GM19351 (cell line): ENCODE measurements around the gene TMEM132C.

Experiments
- ATAC-seq: cut with Tn5 transposase; IDR thresholded peaks from one replicate; pipeline ENCODE4 v1.9.1; 2021; ENCODE audit warnings: mild to moderate bottlenecking, moderate library complexity; ENCODE audit not compliant: unreplicated experiment

The TMEM132C gene

DNA sequence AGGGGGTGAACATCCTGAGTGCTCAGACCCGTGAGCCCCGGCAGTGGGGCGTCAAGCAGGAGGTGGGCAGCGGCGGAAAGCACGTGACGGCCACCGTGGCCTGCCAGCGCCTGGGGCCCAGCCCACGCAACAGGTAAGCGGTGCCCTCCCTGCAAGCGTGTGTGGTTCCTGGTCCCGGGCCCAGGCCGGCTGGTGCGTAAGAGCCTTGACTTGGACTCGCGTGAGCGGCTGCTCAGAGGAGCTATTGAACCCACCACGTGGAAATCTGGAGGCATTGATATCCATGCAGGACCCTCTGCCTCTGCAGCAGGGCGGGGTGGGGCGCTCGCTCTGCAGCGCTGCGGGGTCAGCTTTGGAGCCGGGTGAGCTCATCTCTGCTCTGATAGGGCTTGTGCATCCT is 277.0 kb downstream of the TMEM132C start:
- no peak for ATAC-seq

GRCh38 chr12:128548949-128549348 is 282.0 kb downstream of the TMEM132C start:
- no peak for ATAC-seq

GRCh38 chr12:128549601-128550218 is 282.7 kb downstream of the TMEM132C start:
- ATAC-seq = no peak

DNA sequence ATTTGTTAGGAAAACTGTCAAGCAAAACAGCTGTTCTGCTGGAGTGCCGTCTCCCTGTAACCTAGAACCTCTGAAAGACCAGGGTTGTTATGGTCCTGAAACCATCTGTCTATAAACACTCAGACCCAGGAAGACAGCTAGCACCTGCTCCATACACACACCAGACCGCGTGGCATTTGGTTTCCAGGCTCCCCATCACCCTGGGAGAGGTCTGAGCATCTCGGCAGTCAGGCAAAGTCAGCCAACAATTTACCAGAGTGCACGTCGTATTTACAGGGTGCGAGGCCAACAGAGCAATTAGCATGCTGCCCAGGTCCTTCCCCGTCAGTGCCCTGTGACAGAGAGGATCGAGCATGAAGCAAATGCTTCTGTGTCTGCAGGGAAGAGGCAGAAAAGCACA is 284.3 kb downstream of the TMEM132C start:
- ATAC-seq = no peak

DNA sequence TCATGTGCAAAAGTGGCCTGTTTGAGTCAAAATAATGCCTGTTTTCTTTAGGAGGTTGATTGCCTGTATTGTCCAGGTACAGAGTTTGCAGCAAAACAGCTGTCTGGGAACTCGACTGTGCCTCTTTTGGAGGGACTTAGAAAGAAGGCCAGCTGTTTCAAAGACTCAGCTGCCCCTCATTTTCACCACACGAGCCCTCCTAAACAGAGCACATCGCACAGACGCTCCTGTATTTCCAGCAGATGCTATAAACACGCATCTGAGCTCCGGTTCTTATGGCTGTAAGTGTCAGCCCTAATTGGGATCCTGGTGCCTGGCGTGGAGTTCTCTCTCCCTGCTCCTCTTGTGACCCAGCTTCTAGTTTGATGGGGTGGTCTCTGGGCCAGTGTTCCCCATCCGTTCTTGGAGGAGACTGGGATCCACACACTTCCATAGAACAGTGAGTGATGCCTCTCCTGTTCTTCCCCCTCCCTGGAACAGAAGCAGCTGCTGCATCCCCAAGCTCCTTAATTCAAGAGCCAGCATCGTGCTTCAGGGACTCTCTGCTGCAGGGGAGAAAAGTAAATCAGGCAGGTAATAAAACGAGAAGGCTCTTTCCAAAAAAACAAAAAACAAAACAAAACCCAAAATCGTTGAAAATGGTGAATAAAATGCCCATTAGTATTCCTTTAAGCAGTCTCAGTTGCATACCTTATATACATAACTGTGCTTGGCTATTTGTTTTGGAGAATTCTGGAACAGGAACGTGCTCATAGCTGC is 287.8 kb downstream of the TMEM132C start:
- ATAC-seq = no peak

DNA sequence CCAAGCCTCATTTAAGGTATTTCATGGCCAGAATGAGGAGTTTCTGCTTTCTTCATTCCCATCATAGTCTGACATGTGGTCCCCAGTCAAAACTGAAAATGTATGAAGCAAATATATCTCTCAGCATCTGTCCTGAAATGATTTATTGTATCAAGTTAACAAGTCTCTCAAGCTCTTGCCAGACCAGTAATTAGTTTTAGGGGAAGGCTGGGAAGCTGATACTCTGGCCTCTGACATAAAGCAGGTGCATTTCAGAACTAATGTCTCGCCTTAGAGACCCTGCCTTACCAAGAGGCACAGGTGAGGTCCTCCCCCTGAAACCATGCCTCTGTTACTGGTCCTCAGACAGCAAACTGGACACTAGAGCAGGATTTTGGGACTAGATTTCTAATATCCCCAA is 290.3 kb downstream of the TMEM132C start:
- no peak for ATAC-seq

DNA sequence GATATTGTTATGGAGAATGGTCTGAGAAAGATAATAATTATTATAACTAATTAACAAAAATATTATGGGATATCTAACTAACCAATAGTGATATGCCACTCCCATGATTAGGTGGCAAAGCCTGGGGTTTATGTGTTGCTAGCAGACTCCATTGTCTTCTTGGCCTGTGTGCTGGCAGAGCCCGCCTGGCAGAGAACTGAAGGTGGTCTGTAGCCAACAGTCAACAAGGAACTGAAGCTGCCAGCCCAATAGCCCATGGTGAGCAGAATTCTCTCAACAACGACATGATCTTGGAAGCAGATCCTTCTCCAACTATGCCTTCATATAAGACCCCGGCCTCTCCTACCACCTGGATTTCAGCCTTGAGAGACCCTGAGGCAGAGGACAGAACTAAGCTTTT is 298.0 kb downstream of the TMEM132C start:
- ATAC-seq = no peak

GRCh38 chr12:128567730-128568129 is 300.8 kb downstream of the TMEM132C start:
- no peak for ATAC-seq

GRCh38 chr12:128570191-128571065 is 303.5 kb downstream of the TMEM132C start:
- peak; percentile 52 for ATAC-seq

DNA sequence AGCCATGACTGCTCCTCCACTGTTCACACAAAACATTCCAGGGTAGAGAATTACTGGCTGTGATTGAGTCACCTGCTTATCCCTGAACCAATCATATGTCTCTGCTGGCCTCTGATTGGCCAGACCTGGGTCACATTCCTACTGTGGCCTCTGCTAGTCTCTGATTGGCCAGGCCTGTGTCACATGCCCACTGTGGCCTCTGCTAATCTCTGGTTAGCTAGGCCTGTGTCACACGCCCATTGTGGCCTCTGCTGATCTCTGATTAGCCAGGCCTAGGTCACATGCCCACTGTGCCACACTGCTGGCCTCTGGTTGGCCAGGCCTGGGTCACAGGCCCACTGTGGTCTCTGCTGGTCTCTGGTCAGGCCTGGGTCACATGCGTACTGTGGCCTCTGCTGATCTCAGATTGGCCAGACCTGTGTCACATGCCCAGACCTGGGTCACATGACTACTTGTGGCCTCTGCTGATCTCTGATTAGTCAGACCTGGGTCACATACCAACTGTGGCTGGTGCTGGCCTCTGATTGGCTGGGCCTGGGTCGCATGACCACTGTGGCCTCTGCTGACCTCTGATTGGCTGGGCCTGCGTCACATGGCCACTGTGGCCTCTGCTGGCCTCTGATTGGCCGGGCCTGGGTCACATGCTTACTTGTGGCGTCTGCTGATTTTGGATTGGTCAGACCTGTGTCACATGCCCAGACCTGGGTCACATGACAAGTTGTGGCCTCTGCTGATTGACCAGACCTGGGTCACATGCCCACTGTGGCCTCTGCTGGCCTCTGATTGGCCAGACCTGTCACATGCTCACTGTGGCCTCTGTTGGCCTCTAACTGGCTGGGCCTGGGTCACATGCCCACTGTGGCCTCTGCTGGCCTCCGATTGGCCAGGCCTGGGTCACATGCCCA is 305.2 kb downstream of the TMEM132C start:
- no peak for ATAC-seq

GRCh38 chr12:128573907-128574306 is 306.9 kb downstream of the TMEM132C start:
- ATAC-seq = no peak

DNA sequence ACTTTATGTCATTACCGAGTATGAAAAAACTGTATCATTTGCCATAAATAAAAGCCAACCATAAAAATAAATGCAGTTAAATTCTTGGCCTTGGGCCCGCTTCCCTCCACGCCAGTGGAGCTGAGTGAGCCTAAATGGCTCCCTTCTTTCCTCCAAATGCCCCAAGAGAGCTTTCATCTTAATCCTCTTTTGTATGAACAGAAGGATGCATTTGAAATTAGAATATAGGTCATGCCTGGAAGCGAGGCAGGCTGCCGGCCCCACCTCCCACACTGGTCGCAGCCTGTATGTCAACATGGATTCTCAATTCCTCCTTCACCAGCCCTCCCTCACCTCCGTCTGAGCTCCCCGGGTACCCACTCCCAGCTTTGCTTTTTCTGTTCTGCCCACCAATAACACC is 311.1 kb downstream of the TMEM132C start:
- ATAC-seq = no peak

- no peak for ATAC-seq
These were observed 314.4 kb downstream of the TMEM132C start for GRCh38 chr12:128581321-128581761.

- no peak for ATAC-seq
These were observed 316.5 kb downstream of the TMEM132C start for GRCh38 chr12:128583453-128583852.

DNA sequence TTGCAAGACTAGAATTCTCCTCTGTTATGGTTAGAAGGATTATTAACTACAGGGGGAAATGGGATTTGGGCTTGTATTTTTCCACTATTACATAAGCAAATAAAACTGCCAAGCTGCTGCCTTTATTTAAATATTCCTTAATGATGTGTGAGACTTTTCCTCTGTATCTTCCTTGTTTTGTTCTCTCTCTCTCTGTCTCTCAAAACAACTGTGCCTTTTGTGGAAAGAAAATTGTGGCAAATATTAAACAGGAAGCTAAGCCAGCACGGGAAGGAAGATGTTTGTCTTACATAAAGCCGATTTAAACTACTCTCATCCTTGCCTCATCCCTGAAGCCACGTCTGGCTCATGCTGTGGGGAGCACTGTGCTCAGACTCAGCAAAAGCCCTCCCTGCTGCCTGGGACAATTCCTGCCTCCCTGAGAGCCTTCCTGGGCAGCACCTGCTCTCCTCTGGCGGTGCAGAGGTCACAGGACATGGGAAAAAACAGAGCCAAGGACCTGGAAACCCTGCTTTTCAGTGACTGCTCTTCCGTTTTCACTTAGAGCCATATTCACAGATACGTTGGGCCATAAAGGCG is 319.6 kb downstream of the TMEM132C start:
- no peak for ATAC-seq

GRCh38 chr12:128587918-128588317 is 320.9 kb downstream of the TMEM132C start:
- no peak for ATAC-seq

GRCh38 chr12:128592220-128592744 is 325.3 kb downstream of the TMEM132C start:
- no peak for ATAC-seq

DNA sequence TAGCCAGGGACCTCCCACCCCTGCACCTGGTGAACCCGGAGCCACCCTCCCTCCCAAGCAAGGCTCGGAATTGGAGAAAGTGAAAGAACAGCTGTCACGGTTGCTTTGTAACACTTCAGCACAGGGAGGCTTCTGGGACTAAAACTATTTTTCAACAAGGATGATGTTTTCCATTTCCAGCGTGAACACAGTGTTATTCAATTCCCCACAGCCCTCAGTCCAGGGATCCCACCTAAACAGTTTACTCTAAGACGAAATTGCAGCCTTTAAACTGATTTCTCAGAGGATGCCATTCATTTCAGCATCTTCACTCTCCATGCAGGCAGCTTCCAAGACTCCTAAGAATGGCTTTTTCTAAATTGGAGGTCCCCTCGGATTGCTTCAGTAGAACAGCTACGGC is 327.6 kb downstream of the TMEM132C start:
- ATAC-seq = no peak

GRCh38 chr12:128595609-128596008 is 328.6 kb downstream of the TMEM132C start:
- ATAC-seq = no peak

DNA sequence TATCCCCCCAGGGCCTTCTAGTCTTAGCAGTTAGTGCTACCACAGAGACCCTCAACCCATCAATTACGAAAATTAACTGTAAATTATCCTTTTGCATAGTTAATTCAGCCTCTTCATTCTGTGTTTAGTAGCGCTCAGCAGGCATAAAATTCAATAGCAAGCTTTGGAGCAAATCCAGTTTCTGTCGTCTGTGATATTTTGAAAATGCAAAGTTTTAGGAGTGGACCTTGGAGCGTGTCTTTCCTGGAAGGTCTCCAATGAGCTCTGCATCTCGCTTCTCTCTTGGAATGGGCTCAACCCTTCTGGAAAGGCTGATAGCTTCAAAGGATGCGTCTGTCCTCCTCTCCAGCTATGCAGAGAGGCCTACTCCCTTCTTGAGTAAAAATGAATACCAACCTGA is 333.9 kb downstream of the TMEM132C start:
- no peak for ATAC-seq
